ENCODE data around the gene HDAC4.

Gene HDAC4

DNA sequence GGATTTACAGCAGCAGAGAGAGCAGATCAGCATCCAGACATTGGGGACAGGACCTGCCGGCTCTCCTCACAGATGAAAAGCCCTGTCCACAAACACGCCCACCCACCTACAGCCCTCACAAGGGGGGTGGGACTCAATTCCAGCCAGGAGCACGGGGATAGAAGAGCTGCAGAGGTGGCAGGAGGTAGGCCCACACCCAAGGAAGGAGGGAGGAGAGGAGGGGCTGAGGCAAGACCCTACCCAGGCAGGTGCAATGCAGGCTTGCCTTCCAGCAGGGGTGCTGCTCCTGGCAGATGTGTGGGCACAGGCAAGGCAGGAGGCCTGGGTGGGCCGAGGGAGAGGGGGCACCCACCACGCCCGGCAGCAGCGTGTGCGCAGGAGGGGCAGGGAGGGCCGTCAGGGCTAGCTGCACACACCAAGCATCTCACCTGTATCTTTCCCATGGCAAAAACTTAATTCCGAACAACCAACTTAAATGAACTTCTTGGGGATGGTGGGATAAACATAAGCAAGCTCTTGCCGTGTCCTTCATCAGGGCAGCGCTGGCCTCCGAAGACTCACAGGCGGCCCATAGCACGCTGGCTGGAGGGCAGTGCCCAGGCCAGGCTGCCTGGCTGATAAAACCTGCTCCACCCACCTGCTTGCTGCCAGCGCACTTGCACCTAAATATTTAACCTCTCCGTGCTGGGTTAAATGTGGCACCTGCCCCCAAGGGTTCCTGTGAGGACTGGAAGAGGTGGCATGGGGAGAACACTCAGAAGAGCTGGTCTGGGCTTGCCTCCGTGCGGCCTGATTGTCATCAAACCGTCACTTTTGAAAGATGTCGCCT is 219.5 kb downstream of the HDAC4 start:
- ChIA-PET CTCF (no interaction called here), POLR2A (no interaction called here)
- no peak for TF ChIP-seq FOXK2 (IDR thresholded peaks at IDR 0.05)
- TF ChIP-seq ZNF384 (IDR thresholded peaks at IDR 0.05), result no peak
- TF ChIP-seq SP1 (IDR thresholded peaks at IDR 0.05), result no peak
- TF ChIP-seq BHLHE40 (IDR thresholded peaks at IDR 0.05; ENCODE audit: borderline replicate concordance), result no peak
- no peak for TF ChIP-seq SUZ12 (IDR thresholded peaks at IDR 0.05)
- TF ChIP-seq HDGF (IDR thresholded peaks at IDR 0.05; ENCODE audit: borderline replicate concordance), result no peak
- no peak for TF ChIP-seq ELF4 (IDR thresholded peaks at IDR 0.05)
- TF ChIP-seq LEF1 (IDR thresholded peaks at IDR 0.05; ENCODE audit: borderline replicate concordance), result no peak
- no peak for TF ChIP-seq L3MBTL2 (conservative IDR thresholded peaks at IDR 0.05)
- TF ChIP-seq ARNT (IDR thresholded peaks at IDR 0.05), result no peak
- TF ChIP-seq TARDBP (IDR thresholded peaks at IDR 0.05), result no peak
- no peak for DNase-seq (ENCODE audit: extremely low spot score)

DNA sequence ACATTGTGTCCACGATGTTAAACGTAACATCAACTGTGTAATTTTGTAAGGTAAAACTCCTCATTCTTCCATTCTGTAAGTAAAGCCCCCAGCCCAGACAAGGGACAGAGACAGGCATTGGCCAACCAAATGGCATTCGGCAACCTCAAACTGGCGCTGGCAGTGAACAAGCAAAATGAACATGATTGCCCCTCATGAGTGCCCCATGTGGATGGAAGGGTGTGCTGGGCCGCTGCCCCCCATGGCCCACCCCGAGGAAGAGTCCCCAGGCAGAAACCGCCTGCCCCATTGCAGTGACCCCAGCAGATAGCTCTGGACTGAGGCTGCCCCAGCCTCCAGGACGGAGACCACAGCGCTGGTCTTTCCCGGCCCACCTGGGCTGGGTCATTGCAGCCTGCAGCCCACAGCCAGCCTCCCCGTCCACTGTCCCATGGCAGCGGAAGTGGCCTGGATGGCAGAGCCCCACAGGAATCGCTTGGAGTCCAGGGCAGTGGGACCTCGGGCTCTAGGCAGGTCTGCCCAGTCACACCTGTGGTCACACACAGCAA is 220.2 kb downstream of the HDAC4 start:
- CTCF ChIA-PET, result no interaction called here
- no peak for DNase-seq (ENCODE audit: extremely low spot score)
- TF ChIP-seq BHLHE40 (IDR thresholded peaks at IDR 0.05; ENCODE audit: borderline replicate concordance), result no peak
- TF ChIP-seq TARDBP (IDR thresholded peaks at IDR 0.05), result no peak
- no peak for TF ChIP-seq HDGF (IDR thresholded peaks at IDR 0.05; ENCODE audit: borderline replicate concordance)
- TF ChIP-seq L3MBTL2 (conservative IDR thresholded peaks at IDR 0.05), result no peak
- no peak for TF ChIP-seq LEF1 (IDR thresholded peaks at IDR 0.05; ENCODE audit: borderline replicate concordance)
- TF ChIP-seq ZNF384 (IDR thresholded peaks at IDR 0.05), result no peak
- no peak for TF ChIP-seq NFRKB (IDR thresholded peaks at IDR 0.05)
- no peak for TF ChIP-seq FOXK2 (IDR thresholded peaks at IDR 0.05)
- no peak for TF ChIP-seq FOXA1 (IDR thresholded peaks at IDR 0.05)
- TF ChIP-seq, protein P1, sequence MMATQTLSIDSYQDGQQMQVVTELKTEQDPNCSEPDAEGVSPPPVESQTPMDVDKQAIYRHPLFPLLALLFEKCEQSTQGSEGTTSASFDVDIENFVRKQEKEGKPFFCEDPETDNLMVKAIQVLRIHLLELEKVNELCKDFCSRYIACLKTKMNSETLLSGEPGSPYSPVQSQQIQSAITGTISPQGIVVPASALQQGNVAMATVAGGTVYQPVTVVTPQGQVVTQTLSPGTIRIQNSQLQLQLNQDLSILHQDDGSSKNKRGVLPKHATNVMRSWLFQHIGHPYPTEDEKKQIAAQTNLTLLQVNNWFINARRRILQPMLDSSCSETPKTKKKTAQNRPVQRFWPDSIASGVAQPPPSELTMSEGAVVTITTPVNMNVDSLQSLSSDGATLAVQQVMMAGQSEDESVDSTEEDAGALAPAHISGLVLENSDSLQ (IDR thresholded peaks at IDR 0.05), result no peak
- no peak for TF ChIP-seq SUZ12 (IDR thresholded peaks at IDR 0.05)
- TF ChIP-seq CTBP1 (IDR thresholded peaks at IDR 0.05; ENCODE audit: borderline replicate concordance), result no peak
- no peak for TF ChIP-seq FOXM1 (IDR thresholded peaks at IDR 0.05; ENCODE audit: borderline replicate concordance)
- POLR2A ChIA-PET, result no interaction called here

DNA sequence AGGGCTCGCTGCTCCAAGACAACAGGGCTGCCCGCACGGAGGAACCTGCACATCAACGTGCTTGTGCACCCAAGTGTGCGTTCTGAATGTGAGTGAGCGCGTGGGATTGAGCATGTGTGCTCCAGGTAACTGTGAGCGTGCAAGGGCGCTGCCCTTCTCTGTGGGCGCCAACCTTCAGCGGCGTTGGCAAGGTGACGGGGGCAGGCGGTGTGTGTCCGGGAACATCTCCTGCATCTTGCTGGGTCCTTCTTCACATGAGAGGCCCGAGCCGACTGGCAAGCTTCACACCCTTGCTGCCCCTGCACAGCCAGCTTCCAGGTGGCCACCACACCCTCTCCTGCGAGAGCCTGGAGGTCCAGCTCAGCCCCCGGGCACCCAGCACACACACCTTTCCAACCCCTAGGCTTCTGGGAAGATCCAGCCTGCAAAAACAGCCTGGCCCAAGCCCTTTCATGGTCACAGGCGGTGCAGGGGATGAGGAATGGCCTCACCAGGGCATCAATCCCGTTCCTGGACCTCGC is 220.9 kb downstream of the HDAC4 start:
- DNase-seq (ENCODE audit: extremely low spot score), result no peak
- TF ChIP-seq LEF1 (IDR thresholded peaks at IDR 0.05; ENCODE audit: borderline replicate concordance) (no peak), HDGF (IDR thresholded peaks at IDR 0.05; ENCODE audit: borderline replicate concordance) (no peak)
- ChIA-PET POLR2A (no interaction called here), CTCF (no interaction called here)

DNA sequence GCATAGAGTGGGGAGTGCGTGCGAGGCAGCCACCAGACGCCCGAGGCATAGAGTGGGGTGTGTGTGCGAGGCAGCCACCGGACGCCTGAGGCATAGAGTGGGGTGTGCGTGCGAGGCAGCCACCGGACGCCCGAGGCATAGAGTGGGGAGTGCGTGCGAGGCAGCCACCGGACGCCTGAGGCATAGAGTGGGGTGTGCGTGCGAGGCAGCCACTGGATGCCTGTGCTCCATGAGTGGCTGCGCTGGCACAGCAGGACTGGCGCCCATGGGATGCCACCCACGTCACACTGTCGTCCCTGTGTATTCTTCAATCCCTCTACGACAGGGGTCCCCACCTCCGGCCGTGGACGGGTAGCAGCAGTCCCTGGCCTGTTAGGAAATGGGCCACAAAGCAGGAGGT is 221.9 kb downstream of the HDAC4 start:
- TF ChIP-seq FOXA1 (IDR thresholded peaks at IDR 0.05) (no peak), ZNF384 (IDR thresholded peaks at IDR 0.05) (no peak), BHLHE40 (IDR thresholded peaks at IDR 0.05; ENCODE audit: borderline replicate concordance) (no peak), FOXK2 (IDR thresholded peaks at IDR 0.05) (no peak), NFRKB (IDR thresholded peaks at IDR 0.05) (no peak), TARDBP (IDR thresholded peaks at IDR 0.05) (no peak), LEF1 (IDR thresholded peaks at IDR 0.05; ENCODE audit: borderline replicate concordance) (no peak), L3MBTL2 (conservative IDR thresholded peaks at IDR 0.05) (no peak), SP1 (IDR thresholded peaks at IDR 0.05) (no peak), HDGF (IDR thresholded peaks at IDR 0.05; ENCODE audit: borderline replicate concordance) (no peak), ARNT (IDR thresholded peaks at IDR 0.05) (no peak), FOXM1 (IDR thresholded peaks at IDR 0.05; ENCODE audit: borderline replicate concordance) (no peak), SUZ12 (IDR thresholded peaks at IDR 0.05) (no peak), ELF4 (IDR thresholded peaks at IDR 0.05) (no peak), CTBP1 (IDR thresholded peaks at IDR 0.05; ENCODE audit: borderline replicate concordance) (no peak)
- TF ChIP-seq, protein P1 (IDR thresholded peaks at IDR 0.05), result no peak
- ChIA-PET POLR2A (no interaction called here), CTCF (no interaction called here)
- no peak for DNase-seq (ENCODE audit: extremely low spot score)

DNA sequence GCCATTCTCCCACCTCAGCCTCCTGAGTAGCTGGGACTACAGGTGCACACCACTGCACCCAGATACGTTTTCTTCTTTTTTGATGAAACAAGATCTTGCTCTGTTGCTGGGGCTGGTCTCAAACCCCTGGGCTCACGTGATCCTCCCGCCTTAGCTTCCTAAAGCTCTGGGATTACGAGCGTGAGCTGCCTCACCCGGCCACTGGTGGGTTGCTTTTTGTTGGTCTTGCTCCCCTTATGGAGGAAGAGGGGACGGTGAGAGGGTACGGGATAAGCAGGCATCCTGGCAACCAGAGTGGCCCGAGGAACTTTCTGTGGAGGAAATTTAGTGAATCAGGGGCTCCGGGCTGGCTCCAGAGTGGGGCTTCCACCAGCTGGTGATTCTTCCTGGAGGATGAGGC is 222.3 kb downstream of the HDAC4 start:
- POLR2A ChIA-PET, result interaction anchor here (0.8 kb wide), 1 partner anchor 9 kb away, joined by 3 read pairs; no protein-coding TSS in a partner anchor
- CTCF ChIA-PET, result no interaction called here
- no peak for DNase-seq (ENCODE audit: extremely low spot score)
- TF ChIP-seq FOXA1 (IDR thresholded peaks at IDR 0.05), result no peak

DNA sequence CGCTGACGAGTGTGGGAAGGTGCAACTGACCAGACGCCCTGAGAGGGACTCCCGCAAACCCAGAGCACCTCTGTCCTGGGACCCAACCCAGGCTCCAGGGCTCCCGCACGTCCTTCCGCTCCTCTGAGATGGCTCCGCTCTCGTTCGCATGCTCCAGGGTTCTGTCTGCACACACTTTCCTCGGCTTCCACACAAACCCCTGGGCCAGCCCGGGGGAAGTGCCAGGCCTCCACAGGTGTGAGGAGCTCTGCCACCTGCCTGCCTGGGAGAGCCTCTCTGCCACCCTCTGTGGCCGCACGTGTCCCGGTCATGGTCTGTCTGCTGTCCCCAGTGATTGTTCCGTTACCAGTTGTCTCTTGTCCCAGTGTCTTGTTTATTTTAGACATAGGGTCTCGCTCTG is 222.9 kb downstream of the HDAC4 start:
- DNase-seq (ENCODE audit: extremely low spot score), result no peak
- ChIA-PET POLR2A (interaction anchor here (0.8 kb wide), 1 partner anchor 10 kb away, joined by 3 read pairs; no protein-coding TSS in a partner anchor), CTCF (no interaction called here)
- TF ChIP-seq, protein P1 (IDR thresholded peaks at IDR 0.05), result no peak
- TF ChIP-seq FOXK2 (IDR thresholded peaks at IDR 0.05) (no peak), TARDBP (IDR thresholded peaks at IDR 0.05) (no peak), ELF4 (IDR thresholded peaks at IDR 0.05) (no peak), FOXM1 (IDR thresholded peaks at IDR 0.05; ENCODE audit: borderline replicate concordance) (no peak), ZNF384 (IDR thresholded peaks at IDR 0.05) (no peak), NFRKB (IDR thresholded peaks at IDR 0.05) (no peak), LEF1 (IDR thresholded peaks at IDR 0.05; ENCODE audit: borderline replicate concordance) (no peak), FOXA1 (IDR thresholded peaks at IDR 0.05) (no peak), HDGF (IDR thresholded peaks at IDR 0.05; ENCODE audit: borderline replicate concordance) (no peak), CTBP1 (IDR thresholded peaks at IDR 0.05; ENCODE audit: borderline replicate concordance) (no peak), BHLHE40 (IDR thresholded peaks at IDR 0.05; ENCODE audit: borderline replicate concordance) (no peak), ARNT (IDR thresholded peaks at IDR 0.05) (no peak), SUZ12 (IDR thresholded peaks at IDR 0.05) (no peak), SP1 (IDR thresholded peaks at IDR 0.05) (no peak), L3MBTL2 (conservative IDR thresholded peaks at IDR 0.05) (no peak)

Data from HEK293T (cell line).